Measurements from ENCODE around the gene MECR. TPM values are rescaled to one million over a fixed set of nuclear protein-coding genes. Genes with fewer than 3 reads are reported as not detected.

The MECR gene
- total and polyA plus RNA-seq, 2 experiments from 2014 or later, result 25.7 to 32.3 TPM

- Histone ChIP-seq H3K9me2 (ENCODE audit: insufficient read depth) (no peaks in the 10 kb centered on the region), H3K4me2 (peak overlapping the region; percentile 17; the same call in 1 of the 2 replicates), H3K36me3 (ENCODE audit: insufficient read depth) (peaks cover 26% of the 10 kb centered on the region), H3F3A (replicated peaks; ENCODE audit: low read depth) (0 out of 2 replicates have a peak, but pooled peaks cover 12% of the 10 kb centered on the region), H3K4me1 (ENCODE audit: insufficient read depth) (peaks cover 55% of the 10 kb centered on the region), H2AFZ (no peak overlapping the region), H3K27me3 (ENCODE audit: insufficient read depth) (no peaks in the 10 kb centered on the region), H3K4me3 (no peak overlapping the region), H3K79me2 (replicated peaks; ENCODE audit: insufficient read depth) (peaks cover 71% of the 10 kb centered on the region), H3K27ac (ENCODE audit: low read depth) (peak overlapping the region; percentile 65), H4K20me1 (replicated peaks; ENCODE audit: insufficient read depth) (peaks cover 28% of the 10 kb centered on the region)
- H3K36me3 Mint-ChIP-seq (ENCODE audit: low read depth), result peaks cover 59% of the 10 kb centered on the region
- ATAC-seq (no peak), DNase-seq (ENCODE audit: low spot score) (no peak)
- no peak overlapping the region for H3K27ac Mint-ChIP-seq
- H3K27me3 Mint-ChIP-seq (ENCODE audit: insufficient read depth, low read depth, poor library complexity), result peaks cover 6% of the 10 kb centered on the region
- TF ChIP-seq ETS1 (IDR thresholded peaks at IDR 0.05), result no peak
- TF ChIP-seq CTCF (conservative IDR thresholded peaks at IDR 0.05; ENCODE audit: low read depth in 2 of 2), result no peak
- TF ChIP-seq ZNF114 (CRISPR knock-in tag; IDR thresholded peaks at IDR 0.05), result no peak
- TF ChIP-seq CREB1 (CRISPR knock-in tag; IDR thresholded peaks at IDR 0.05; ENCODE audit: low read depth), result no peak
- TF ChIP-seq ZNF331 (CRISPR knock-in tag; IDR thresholded peaks at IDR 0.05; ENCODE audit: low read depth), result no peak
- no peak for TF ChIP-seq STAT1 (IDR thresholded peaks at IDR 0.05; ENCODE audit: unreplicated experiment)
- no peak for TF ChIP-seq REST (IDR thresholded peaks at IDR 0.05; ENCODE audit: unreplicated experiment)
- no peak overlapping the region for H3K4me3 Mint-ChIP-seq
- H3K9me3 Mint-ChIP-seq, result no peaks in the 10 kb centered on the region
- peaks cover 62% of the 10 kb centered on the region for H3K4me1 Mint-ChIP-seq
Measured at GRCh38 chr1:29162025-29162424, 68.7 kb downstream of the MECR start.

GRCh38 chr1:29159773-29160172 is 71.0 kb downstream of the MECR start:
- Histone ChIP-seq H3K9me2 (ENCODE audit: insufficient read depth) (no peaks in the 10 kb centered on the region), H3F3A (replicated peaks; ENCODE audit: low read depth) (0 out of 2 replicates have a peak, but pooled peaks cover 8% of the 10 kb centered on the region), H3K4me3 (no peak overlapping the region), H3K79me2 (replicated peaks; ENCODE audit: insufficient read depth) (peaks cover 65% of the 10 kb centered on the region), H3K4me1 (ENCODE audit: insufficient read depth) (peaks cover 34% of the 10 kb centered on the region), H3K36me3 (ENCODE audit: insufficient read depth) (peaks cover 45% of the 10 kb centered on the region), H2AFZ (no peak overlapping the region), H3K4me2 (no peak overlapping the region), H3K27me3 (ENCODE audit: insufficient read depth) (no peaks in the 10 kb centered on the region), H4K20me1 (replicated peaks; ENCODE audit: insufficient read depth) (peaks cover 34% of the 10 kb centered on the region), H3K27ac (ENCODE audit: low read depth) (no peak overlapping the region)
- H3K27ac Mint-ChIP-seq, result no peak overlapping the region; the same call in 1 of the 2 replicates
- no peaks in the 10 kb centered on the region for H3K9me3 Mint-ChIP-seq
- no peak for ATAC-seq
- no peak for DNase-seq (ENCODE audit: low spot score)
- no peak overlapping the region for H3K4me3 Mint-ChIP-seq
- H3K36me3 Mint-ChIP-seq (ENCODE audit: low read depth), result peaks cover 71% of the 10 kb centered on the region
- H3K27me3 Mint-ChIP-seq (ENCODE audit: insufficient read depth, low read depth, poor library complexity), result peaks cover 3% of the 10 kb centered on the region
- peaks cover 45% of the 10 kb centered on the region for H3K4me1 Mint-ChIP-seq
- TF ChIP-seq NANOG (IDR thresholded peaks at IDR 0.05; ENCODE audit: borderline replicate concordance), result no peak
- no peak for TF ChIP-seq ETS1 (IDR thresholded peaks at IDR 0.05)
- TF ChIP-seq CREB1 (CRISPR knock-in tag; IDR thresholded peaks at IDR 0.05; ENCODE audit: low read depth), result no peak
- TF ChIP-seq STAT1 (IDR thresholded peaks at IDR 0.05; ENCODE audit: unreplicated experiment), result no peak
- TF ChIP-seq JUNB (IDR thresholded peaks at IDR 0.05; ENCODE audit: unreplicated experiment), result no peak
- no peak for TF ChIP-seq EZH2 (IDR thresholded peaks at IDR 0.05; ENCODE audit: low read depth, unreplicated experiment)
- TF ChIP-seq ZNF114 (CRISPR knock-in tag; IDR thresholded peaks at IDR 0.05), result no peak
- no peak for TF ChIP-seq CTCF (conservative IDR thresholded peaks at IDR 0.05; ENCODE audit: low read depth in 2 of 2)
- TF ChIP-seq EZH2phosphoT487 (IDR thresholded peaks at IDR 0.05; ENCODE audit: unreplicated experiment), result no peak
- no peak for TF ChIP-seq POLR2AphosphoS5 (IDR thresholded peaks at IDR 0.05; ENCODE audit: low read depth)
